ENCODE results near the gene NELL2. TPM values are rescaled to one million over a fixed set of nuclear protein-coding genes. Genes with fewer than 3 reads are reported as not detected.

Gene NELL2
- not detected in 2 replicates for total RNA-seq

DNA sequence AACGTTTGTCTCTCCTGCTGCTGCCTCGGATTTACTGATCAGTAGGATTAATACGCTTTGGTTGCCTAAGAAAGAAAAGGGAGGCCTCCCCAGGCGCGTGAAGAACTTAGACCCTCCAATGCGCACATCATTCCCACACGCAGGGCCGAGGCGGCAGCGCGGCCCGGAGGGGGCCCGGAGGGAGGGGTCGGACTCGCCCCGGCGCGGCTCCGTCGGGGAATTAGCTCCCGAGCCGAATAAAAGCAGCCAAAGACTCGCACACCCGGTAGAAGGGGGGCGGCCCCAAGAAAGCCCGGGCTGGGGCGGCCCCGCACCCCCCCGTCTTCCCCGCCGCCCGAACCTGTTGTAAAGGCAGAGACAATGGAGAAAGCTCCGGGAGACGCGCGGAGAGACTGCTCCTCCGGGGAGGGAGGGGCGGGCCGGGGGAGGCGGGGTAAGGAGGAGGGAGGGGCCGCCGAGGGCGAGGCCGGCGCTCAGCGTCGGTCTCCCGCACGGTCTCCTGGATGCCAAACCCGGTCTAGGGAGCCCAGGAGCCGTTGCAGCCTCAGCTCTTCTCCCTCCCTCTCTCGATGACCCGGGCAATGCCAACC is at the start of gene NELL2:
TSS of gene NELL2 (minus strand) at position 362 of the 590 bp plus-strand sequence. CDS start 446 bp downstream, outside the sequence.

Other genes starting within 250 kb of the NELL2 start
- gene DBX2, start 174.8 kb upstream of the NELL2 start, total RNA-seq: not detected in 2 replicates